ENCODE measurements around the gene IRX4. TPM values are rescaled to one million over a fixed set of nuclear protein-coding genes. Genes with fewer than 3 reads are reported as not detected.

Gene IRX4
- total RNA-seq, 1 donor from 2014 or later, result 0.92 TPM

DNA sequence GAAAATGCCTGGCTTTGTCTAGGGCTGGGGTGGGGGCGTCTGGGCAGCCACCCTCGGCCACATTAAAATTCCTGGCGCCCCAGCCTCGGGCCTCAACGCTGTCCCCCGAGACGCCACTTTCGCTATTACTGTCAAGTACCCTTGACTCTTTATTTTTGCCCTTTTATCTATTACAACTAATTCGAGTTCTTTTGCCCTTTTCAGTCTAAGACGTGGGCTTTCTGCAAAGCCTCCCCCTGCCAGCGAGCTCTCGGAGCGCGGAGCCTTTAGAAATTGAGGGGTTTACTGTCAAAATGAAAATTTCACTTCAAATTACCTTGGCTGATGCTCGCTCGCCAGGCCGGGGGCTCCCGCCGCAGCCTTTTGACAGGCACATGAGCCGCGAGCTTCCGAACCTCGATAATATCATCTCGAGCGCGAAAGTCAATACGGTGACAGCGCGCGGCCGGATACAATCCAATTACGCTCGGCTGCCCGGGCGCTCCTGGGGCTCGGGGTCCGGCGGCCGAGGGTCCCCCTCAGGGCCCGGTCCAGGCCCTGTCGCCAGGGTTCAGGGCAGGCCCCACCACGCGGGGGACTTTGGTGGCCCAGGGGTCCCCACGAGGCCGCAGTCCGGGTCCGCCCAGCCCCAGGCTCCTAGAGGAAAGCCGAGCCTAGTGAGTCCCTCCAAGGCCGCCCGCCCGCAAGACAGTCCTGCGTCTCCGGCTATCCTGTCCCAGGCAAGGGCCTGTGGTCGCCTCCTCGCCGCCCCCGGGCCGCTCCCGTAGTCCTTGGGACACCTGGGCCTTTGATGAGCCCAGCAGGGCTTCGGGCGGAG is 6.7 kb downstream of the IRX4 start:
- H3K27me3 ChIP-seq (ENCODE audit: control insufficient read depth, insufficient read depth, low read length), result peaks cover 93% of the 10 kb centered on the region

DNA sequence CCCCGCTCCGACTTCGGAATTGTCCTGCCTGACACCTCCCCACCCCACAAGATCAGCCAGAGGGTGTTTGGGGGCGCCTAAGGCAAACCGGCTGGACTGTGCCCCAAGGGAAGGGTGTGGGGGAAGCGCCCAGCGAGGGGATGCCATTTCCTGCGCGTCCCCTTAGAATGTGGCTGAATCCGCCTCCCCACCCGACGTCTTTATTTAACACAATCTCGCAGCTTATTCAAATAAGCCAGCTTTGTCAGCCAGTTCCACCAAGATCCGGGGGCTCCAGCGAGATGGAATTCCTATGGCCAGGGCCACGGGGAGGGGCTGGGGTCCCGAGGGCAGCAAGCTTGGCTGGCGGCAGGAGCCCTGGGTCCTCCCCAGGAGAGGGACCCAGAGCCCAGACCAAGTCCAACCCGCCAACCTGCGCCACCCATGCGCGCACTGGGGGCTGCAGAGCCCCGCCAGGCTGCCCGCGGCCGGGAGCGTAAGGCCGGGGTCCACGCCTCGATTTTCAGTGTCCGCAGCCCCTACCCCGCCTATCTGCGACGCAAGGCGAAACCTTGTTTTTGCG is 7.4 kb downstream of the IRX4 start:
- Histone ChIP-seq H3K4me3 (ENCODE audit: low read depth, low read length) (no peak overlapping the region), H3K36me3 (ENCODE audit: control insufficient read depth, insufficient read depth, low read length) (no peaks in the 10 kb centered on the region), H3K27me3 (ENCODE audit: control insufficient read depth, insufficient read depth, low read length) (peaks cover 86% of the 10 kb centered on the region)
- DNase-seq (ENCODE audit: low read depth), result no peak
- TF ChIP-seq, protein P1, sequence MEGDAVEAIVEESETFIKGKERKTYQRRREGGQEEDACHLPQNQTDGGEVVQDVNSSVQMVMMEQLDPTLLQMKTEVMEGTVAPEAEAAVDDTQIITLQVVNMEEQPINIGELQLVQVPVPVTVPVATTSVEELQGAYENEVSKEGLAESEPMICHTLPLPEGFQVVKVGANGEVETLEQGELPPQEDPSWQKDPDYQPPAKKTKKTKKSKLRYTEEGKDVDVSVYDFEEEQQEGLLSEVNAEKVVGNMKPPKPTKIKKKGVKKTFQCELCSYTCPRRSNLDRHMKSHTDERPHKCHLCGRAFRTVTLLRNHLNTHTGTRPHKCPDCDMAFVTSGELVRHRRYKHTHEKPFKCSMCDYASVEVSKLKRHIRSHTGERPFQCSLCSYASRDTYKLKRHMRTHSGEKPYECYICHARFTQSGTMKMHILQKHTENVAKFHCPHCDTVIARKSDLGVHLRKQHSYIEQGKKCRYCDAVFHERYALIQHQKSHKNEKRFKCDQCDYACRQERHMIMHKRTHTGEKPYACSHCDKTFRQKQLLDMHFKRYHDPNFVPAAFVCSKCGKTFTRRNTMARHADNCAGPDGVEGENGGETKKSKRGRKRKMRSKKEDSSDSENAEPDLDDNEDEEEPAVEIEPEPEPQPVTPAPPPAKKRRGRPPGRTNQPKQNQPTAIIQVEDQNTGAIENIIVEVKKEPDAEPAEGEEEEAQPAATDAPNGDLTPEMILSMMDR (IDR thresholded peaks at IDR 0.05; ENCODE audit: insufficient read depth, low read length, poor library complexity, severe bottlenecking), result no peak

More for the DNA sequence above, 6.7 kb downstream of the IRX4 start:
- no peak for DNase-seq (ENCODE audit: low read depth)
- Histone ChIP-seq H3K36me3 (ENCODE audit: control insufficient read depth, insufficient read depth, low read length) (no peaks in the 10 kb centered on the region), H3K4me3 (ENCODE audit: low read depth, low read length) (no peak overlapping the region)
- TF ChIP-seq, protein P1 (IDR thresholded peaks at IDR 0.05; ENCODE audit: insufficient read depth, low read length, poor library complexity, severe bottlenecking), result no peak

DNA sequence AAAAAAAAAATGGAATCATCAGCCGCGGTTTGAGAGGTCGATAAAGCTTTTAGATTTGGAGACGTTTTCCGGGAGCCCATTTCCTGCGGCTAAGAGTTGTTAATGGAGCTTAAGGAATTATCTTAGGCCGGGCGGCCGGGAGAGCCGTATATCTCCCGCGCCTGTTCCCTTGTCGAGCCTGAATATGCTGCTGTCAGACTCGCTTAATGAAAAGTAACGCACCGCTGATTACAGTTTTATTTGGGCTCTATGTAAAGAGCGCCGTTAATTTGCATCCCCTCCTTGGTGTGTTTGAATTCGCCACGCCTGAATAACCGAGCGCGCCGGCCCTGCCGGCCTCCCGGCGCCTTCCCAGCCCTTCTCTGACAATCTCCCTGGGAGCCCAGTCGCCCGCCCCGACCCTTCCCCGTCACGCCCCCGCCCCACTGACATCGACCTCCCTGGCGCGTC is 7.9 kb downstream of the IRX4 start:
- Histone ChIP-seq H3K27me3 (ENCODE audit: control insufficient read depth, insufficient read depth, low read length) (peaks cover 81% of the 10 kb centered on the region), H3K4me3 (ENCODE audit: low read depth, low read length) (no peak overlapping the region), H3K36me3 (ENCODE audit: control insufficient read depth, insufficient read depth, low read length) (no peaks in the 10 kb centered on the region)
- TF ChIP-seq, protein P1 (IDR thresholded peaks at IDR 0.05; ENCODE audit: insufficient read depth, low read length, poor library complexity, severe bottlenecking), result no peak
- no peak for DNase-seq (ENCODE audit: low read depth)

DNA sequence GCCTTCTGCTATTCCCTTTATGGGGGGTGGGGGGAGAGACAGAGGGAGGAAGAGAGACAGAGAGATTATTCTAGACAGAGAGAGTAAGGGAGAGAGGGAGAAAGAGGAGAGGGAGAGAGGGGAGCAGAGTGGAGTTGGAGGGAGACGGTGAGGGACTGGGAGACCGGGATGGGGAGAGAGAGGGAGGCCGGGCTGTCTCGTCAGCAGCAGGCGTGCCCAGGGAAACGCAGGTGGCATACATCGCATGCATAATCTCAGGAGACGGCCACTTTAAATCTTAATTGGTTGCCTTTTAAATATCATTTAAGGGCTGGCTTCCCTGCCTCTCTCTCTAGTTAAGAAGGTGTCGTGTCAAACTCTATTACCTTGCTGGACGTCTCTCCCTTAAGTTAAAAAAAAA is 8.4 kb downstream of the IRX4 start:
- DNase-seq (ENCODE audit: low read depth), result no peak
- no peaks in the 10 kb centered on the region for H3K36me3 ChIP-seq (ENCODE audit: control insufficient read depth, insufficient read depth, low read length)
- peaks cover 76% of the 10 kb centered on the region for H3K27me3 ChIP-seq (ENCODE audit: control insufficient read depth, insufficient read depth, low read length)
- no peak overlapping the region for H3K4me3 ChIP-seq (ENCODE audit: low read depth, low read length)
- TF ChIP-seq, protein P1 (IDR thresholded peaks at IDR 0.05; ENCODE audit: insufficient read depth, low read length, poor library complexity, severe bottlenecking), result no peak

DNA sequence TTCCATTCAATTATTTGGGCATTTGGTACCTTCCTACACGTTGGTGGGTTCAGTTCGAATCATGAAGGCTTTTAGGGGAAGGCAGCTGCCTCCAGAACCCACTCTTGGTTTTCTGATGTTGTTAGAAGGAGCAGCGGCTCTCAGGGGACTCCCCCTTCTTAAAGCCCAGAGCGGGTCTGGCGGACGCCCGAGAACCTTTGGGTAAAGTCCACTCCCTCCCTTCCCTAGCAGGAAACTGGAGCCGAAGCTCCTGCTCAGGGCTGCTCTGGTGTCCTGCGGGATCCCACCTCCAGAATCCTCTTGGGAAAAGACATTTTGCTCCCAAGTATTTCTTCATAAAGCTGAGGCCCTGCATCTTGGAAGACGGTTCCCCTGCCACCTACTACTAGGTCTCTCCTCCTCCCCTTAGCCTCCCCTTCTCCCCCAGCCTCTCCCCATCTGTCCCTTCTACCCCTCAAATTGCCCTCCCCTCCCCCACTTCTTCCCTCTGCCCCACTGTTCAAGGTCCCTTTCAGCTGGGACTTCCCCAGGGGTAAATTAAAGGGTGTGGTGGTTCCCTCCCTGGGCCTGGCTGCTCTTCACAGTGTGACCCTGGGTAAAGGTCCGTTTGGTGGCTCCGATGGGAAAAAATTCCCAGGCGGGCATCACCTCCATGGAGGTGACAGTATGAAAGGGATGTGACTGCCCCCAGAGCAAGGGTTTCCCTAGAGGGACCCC is 9.3 kb downstream of the IRX4 start:
- Histone ChIP-seq H3K27me3 (ENCODE audit: control insufficient read depth, insufficient read depth, low read length) (peaks cover 74% of the 10 kb centered on the region), H3K4me3 (ENCODE audit: low read depth, low read length) (no peak overlapping the region), H3K36me3 (ENCODE audit: control insufficient read depth, insufficient read depth, low read length) (no peaks in the 10 kb centered on the region)
- TF ChIP-seq, protein P1 (IDR thresholded peaks at IDR 0.05; ENCODE audit: insufficient read depth, low read length, poor library complexity, severe bottlenecking), result no peak
- no peak for DNase-seq (ENCODE audit: low read depth)
